ENCODE results near the gene HOXB9.

HOXB9 gene

DNA sequence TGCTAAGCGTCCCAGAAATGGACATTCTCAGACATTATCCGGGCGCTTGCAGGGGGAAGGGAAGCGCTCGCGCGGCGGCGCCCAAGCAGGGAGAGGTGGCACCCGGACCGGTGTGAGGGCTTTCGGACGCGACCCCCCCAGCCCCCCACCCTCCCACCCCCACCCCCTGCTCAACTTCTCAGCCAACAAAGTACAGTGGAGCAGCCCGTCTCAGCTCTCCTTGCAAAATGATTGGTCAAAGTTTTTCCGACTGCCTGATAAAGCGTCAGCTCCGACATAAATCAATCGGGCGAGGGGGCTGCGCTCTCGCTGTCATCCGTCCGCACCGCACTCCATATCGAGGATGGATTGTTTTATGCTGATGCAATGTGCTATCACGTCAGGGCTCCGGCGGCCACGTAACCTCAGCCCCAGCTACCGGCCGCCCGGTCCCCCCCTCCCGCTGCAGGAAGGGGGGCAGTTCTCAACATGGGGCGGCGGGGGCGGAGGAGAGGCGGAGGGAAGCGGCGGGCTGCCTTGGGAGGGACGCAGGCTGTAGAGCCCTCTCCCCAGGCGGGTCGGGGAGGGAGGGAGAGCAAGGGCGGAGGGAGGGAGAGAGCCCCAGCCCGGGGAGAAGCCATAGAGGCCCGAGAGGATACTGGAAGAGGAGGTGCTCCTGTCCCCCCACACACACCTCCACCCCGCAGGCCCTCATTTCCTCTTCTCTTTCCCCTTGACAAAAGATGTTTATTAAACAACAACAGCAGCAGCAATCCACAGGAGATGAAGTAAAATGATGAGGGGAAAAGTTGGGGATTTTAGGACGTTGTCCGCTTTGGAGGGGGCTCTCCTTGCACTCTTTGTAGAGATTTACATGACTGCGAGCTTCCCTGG is at the start of gene HOXB9:
TSS of gene HOXB9 (minus strand) at position 114 of the 873 bp plus-strand sequence. CDS start at position 25, 89 bp downstream.
- peak; percentile 43 for DNase-seq

DNA sequence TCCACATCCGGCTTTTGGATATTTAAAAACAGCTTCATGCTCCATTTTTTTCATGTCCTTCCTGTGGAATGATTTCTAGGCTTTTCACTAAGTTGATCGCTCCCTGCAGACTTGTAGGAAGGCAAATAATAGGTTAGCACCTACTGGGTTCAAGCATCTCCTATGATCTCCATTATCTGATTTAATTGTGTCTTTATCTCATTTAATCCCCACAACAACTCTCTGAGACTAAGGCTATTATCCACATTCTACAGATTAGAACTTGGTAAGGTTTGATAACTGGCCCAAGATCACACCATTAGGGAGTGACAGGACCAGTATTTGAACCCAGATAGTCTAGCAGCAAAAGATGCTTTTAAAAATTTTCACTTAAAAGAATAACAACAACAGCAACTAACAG is 46.2 kb upstream of the HOXB9 start:
- no peak for DNase-seq

DNA sequence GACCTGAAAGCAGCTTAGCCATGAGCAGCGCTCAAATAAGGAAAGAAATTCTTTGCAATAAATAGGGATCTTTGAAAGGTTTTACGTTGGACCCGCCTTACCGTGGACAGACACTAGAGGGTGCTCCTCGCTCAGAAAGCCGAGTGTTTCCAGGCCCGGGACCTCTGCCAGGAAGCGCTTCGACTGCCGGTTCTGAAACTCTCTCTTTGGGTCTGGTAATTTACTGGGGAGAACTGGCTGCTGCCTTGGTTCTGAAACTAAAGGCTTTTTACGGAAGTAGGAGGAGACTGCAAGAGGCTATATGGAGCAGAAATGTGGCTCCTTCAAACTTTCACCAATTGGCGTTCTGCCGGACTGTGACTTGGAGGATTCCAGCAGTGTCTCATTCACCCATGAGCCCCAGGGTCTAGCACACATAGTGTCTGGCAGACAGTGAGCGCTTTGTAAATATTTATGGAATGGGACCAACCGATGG is 45.6 kb upstream of the HOXB9 start:
- DNase-seq: peak; percentile 69

DNA sequence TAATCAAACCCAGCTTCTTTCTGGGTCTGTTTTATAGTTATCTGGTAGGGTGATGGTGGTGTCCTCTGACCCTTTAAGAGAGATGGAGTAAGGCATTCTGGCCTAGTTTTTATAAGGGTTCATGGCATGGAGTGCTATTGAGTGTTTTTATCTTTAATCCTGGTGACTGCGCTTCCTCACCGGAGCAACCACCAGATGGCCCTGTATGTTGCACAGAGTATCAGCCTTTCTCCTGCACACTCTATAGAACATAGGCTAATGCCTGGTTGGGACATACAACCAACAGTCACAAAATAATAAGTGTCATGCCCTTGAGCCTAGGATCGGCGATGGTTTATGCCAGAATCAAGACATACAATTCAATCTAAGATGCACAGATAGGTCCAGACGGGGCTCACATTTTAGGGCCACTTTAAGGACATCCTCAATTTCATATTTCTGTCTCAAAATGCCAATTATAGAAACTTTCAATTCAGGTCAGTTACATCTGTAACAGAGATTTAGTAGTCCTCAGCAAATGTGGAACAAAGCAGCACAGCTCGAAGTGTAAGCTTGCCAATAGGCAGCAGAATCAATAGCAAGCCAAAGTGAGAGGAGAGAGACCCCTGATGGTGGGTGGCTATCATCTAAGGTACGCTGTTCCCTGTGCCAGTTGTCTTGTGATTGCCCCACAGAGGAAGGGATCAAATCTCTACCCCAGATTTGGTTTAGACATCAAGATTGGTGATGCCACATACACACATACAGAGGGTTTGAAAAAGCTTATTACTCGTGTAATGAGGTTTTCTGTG is 37.2 kb upstream of the HOXB9 start:
- no peak for DNase-seq

DNA sequence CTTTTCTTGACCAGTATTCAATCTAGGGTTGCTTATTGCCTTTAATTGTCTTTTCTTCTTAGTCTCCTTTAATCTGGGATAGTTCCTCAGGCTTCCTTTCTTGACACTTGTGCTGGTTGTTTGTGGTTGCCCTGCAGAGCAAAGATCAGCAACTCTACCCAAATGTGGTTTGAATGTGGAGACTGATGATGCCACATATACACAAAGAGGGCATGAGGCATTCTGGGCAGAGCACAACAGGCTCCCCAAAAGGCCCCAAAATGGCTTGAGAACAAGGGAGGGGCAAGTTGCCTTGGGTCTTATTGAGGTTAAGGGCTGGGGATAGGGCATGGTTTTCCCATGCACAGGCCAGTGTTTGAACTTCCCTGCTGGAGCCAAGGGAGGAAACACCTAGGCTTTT is 29.8 kb upstream of the HOXB9 start:
- no peak for DNase-seq

DNA sequence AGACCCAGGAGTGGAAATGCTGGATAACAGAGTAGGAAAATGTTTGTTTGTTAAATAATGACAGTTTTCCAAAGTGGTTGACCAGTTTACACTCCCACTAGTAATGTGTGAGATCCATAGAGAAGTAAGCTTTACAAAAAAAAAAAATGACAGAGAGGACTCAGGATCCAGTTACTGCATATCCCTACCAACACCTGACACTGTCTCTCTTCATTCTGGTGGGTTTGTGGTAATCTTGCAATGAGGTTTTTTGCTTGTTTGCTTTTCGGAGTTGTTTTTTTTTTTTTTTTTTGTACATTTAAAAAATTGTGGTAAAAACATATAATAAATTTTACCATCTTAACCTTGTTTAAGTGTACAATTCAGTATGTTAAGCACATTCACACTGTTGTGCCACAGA is 23.6 kb upstream of the HOXB9 start:
- no peak for DNase-seq

DNA sequence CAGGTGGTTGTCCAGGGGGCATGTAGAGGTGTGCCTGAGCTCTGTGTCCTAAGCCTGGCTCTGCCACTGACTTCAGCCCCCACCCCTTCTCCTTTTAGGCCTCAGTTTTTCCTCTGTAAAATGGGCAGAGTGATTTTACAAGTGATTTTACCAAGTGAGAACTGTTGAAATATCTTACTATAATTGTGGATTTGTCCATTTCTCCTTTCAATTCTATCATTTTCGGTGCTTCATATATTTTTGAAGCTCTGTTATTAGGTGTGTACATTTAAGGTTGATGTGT is 21.7 kb upstream of the HOXB9 start:
- no peak for DNase-seq

DNA sequence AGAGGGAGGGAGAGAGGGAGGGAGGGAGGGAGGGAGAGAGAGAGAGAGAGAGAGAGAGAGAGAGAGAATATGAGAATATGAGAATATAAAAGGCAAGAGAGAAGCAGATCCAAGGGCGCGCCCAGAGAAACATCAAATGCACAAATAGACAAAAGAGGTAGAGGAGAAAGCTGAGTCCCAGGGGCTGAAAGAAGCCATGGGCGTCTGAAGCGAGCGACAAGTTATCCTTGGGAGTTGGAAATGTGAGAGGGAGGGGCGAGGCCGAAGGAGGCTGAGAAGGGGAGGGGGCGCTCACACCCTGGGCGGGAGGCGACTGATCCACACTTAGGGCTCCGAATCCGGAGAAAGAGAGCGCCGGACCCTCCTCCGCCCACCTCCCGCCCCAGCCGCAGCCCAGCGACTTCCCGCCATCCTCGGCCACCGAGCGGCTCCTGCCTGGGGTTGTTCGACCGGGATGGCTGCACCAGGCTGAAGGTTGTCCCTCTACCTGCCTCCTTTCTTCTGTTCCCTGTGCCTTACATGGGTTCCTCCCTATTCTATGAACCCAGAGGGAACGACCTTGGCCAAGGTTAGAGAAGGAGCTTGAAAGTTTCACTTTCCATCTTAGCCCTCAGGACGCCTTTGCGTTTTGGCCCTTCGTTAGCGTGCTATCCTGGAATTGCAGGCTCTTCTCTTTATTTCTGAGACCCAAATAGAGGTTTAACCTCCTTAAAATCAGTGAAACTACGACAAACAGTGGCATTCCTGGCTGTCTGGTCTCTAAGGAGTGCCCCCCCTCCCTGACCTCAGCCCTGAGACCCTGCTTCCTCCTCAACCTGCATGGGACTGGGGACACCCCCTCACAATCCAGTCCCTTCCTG is 21.2 kb upstream of the HOXB9 start:
- DNase-seq: no peak

DNA sequence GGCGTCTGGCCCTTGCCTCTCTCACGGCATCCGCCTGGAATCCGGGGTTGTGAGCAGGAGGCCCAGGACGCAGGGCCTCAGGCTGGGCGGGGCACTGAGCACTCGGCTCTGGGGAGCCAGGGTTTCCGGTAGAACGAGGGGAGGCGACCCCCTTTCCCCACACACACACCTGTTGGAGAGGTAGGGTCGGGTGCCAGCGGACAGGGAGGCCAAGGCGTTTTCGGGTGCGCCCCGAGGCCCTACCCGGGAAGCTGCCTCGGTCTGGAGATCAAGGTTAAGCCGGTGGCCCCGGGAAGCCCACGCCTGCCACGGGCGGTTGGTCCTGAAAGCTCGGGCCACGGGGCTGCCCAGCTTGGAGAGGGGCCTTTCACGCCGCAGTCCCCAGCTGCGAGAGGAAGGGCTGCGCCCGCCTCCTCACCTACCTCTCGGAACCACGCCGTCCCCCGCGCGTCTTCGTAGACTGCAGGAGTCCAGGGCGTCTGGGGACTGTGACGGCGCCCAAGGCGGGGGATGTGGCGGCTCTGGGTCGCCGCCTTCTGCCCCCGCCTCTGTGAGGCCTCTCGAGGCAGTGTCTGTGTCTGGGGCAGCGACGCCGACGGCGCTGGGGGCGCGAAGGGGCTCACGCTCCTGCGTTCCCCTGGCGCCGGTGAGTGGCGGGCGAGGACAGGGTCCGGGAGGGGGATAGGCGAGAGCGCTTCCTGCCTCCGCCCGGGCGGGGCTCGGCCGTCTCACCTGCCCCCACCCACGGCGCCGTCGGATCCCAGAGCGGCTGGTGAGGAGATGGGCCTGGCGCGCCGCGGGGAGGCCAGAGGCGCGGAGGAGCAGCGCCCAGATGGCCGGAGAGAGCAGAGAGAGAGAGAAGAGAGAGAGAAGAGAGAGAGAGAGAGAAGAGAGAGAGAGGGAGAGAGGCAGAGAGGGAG is 20.3 kb upstream of the HOXB9 start:
- DNase-seq: peak; percentile 44

DNA sequence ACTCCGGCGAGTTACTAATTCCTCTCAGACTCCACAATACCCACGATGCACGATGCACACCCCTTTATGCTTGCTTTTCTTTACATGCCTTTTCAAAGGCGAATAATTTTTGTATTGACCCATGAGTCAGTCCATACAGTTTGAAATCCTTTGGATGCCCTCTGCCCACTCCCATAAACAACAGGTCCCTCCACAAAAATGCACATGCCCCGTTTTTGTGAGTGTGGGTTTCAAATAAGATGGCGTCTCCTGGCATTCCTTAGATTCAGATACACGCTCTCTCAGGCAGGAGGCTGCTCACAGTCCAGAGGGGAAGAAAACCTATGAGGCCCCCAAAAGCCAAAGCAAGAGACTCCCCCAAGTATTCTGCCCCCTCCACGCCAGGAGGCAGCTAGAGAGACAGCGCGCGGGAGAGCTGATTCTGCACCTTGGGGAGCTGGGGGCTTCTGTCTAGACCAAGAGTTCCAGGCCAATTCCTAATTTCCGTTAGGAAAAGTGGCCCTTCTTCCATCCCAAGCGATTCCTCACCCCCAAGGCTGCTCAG is 19.6 kb upstream of the HOXB9 start:
- no peak for DNase-seq

DNA sequence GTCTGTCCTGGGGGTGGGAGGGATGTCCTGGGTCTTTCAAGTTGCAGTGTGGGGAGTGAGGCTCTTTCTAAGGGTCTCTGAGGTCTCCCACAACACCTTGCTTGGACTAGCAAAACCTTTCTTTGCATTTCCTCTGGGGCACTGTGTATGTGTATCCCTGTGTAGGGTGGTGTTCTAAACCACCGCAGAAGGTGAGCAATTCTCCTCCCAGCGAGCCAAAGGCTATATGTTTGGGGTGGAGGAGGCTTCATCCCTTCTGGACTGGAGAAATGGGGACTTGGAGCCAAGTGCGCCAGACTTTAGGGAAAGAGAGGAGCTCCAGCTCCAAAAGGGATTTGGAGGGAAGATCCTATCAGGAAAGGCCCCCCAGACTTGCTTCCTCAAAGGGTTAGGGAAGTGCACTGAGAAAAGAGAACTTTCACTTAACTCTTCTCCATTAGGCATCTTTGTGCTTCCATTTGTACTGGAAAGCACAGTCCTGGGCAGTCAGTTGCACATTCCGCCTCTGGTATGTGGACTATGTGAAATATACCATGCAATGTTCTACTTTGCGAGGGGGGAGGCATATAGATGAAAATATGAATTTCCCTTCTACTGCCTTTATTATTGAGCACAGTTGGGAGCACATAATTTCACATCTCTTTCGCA is 18.9 kb upstream of the HOXB9 start:
- no peak for DNase-seq

DNA sequence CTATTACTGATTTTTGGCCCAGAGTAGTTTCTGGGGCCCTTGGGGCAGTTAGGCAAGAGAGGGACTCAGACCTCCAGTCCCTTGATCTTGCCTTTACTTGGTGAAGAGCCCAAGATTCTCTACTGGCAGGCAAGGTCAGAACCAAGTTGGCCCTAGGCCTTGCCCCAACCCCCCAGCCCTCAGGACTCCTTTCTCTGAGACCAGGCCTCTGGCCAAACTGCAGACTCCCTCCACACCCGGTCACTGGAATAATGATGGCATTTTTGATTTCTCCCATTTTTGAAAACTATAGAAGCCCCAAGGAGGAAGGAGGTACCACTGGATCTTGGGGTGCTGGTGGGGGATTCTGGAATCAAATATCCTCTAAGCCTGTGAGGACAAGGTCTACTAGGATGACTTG is 18.0 kb upstream of the HOXB9 start:
- DNase-seq: no peak

DNA sequence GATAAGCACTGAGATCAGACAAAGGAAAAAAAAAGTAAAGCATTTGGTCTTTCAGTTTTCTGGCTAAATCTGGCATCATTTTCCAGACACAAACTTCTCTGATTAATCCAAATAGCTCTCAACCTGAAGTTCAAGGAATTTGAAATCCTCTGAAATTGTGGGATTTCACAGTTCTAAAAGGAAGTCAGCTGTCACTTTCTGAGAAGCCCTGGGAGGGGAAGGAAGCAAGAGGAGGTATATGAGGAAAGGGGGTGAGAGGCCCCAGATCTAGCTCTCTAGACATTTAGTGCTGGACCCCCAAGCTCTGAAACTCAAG is 17.5 kb upstream of the HOXB9 start:
- no peak for DNase-seq

DNA sequence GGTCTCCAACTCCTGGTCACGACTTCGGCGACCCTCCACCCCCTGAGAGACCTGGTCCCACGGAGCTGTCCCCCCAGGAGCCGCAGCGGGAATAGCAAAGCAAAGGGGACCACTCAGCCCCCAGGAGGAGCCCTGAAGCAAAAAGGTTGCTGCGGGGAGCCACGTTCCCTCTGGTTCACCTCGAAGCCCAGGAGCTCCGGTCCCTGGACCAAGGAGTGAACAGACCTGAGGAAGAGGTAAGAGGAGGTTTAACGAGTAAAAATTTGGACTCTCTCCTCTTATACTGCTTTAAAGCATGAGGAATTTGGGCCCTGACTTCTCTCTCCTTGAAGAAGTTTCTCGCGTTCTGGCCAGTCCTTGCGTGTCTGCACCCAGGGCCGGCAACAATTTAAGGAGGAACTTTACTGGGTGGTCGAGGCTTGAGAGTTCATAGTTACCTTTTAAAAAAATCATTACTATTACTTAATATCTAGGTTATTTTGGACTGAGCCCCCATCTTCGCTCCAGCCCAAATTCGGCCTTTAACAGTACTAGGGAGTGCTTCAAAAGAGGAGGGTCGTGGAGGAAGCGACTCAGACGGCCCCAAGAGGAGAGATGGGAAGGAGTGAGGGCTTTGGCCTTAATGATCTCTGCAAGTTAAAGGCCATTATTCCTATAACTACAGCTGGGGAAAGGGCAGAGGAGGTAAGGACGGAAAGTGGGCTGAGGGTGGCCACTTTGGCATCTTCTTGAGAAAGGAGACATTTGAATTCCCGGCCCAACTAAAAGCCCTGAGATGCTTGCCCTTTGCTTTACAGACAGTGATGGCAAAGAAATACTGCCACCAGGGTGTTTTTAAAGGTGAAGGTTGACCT is 16.9 kb upstream of the HOXB9 start:
- no peak for DNase-seq

DNA sequence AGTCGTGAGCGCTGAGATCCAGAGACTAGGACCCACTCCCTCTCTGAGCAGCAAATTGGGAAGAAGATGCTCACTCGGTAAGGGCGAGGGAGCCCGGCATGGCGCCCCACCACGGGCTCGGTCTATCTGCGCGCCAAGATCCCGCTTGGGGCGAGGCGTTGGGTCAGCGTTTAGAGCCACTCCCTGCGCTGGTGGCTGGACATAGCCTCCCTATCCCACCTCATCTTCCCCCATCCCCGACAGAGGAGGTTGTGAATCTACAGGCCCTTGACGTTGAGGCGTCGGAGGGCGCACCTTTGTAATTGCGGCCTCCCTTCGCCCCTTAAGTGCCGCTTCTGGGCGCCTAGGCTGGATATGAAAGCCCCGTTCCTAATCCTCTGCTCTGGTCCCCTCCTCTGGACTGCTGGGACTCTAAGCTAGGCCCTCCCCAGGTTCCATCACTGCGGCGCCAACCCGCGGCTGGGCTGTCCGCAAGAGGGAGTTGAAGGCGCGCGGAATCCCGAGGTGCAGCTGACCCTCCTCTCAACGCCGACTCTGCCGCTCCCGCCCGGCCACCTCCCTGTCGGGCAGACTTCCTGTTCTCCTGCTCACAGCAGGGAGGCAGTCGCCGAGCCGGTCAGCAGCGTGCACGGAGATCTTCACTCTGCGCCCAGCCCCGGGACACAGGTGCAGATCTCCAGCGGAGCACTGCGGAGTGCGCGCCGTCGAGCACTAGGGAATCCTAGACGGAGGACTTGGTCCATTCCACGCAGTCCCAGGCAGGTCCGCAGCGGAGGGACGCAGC is 16.1 kb upstream of the HOXB9 start:
- DNase-seq: no peak

DNA sequence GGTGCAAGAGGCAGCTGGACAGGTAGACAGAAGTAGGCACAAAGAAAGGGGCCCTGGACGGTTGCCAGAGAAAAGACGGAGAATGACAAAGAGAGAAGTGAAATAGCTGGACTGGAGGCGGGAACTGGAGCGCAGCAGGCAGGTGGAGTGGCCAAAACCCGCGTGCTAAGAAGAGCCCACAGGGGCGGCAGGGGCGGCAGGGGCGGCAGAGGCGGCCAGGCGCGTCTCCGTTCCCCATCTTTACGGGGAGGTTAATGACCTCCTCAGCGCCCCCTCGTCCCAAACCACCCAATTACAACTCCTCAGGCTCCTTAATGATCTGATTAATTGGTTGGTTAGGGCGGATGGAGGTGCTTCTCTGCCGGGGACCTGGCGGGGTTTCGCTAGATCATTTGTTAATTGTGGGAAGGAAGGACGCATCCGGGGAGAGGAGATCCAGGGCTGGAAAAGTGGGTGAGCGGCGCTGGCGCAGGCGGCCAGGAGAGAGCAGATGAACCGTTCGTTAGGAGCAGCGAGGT is 15.4 kb upstream of the HOXB9 start:
- no peak for DNase-seq

DNA sequence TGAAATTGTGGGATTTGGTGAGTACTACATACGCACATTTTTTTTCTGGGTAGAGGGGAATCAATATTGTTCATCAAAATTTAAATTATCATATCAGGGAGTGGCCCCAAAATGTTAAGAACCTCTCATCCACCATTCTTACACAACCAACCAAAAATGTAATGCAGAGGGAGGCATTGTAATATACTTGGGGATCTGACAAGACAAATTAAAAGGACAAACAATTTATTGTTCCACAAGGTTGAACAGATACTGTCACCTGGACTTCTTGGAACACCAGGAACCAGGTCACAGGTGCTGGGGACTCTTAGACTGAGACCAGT is 14.7 kb upstream of the HOXB9 start:
- no peak for DNase-seq

DNA sequence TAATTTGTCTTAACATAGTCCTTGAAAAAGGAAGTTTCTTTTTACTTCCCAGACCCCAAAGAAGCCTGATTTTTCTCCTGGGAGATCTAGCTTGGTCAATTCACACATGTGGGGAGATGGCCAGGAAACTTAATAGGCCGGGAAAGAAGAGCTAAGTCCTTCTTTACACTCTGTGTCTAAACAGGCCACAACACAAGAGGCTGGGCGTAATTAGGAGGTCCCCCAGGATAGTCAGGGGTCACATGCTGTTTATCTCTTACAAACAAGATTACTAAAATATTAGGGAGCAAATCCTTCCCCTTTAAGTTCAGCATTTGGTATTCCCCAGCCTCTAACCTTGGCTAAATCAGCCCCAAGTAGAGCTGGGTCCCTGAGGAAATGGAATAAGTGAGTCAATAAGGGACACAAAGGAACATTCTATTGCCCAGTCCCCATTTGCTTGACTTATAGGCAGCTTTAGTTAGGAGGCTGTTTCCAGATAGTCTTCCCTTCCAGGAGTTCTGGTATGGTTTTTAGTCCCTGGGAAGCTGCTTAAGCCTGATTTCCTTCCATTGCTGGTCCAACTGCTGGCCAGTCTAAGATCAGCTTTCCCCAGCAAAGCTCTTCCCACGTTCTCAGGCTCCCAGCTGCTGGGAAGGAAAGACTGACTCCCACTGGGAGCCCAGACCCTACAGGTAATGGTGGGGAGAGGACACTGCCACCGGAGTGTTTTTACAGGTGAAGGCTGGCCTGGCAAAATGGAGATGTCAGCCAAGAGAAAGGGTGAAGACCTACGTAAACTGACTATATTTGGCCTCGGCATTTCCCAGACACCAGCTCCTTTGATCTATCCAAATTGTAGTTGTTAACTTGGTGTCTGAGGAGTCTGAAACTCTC is 14.1 kb upstream of the HOXB9 start:
- DNase-seq: no peak

DNA sequence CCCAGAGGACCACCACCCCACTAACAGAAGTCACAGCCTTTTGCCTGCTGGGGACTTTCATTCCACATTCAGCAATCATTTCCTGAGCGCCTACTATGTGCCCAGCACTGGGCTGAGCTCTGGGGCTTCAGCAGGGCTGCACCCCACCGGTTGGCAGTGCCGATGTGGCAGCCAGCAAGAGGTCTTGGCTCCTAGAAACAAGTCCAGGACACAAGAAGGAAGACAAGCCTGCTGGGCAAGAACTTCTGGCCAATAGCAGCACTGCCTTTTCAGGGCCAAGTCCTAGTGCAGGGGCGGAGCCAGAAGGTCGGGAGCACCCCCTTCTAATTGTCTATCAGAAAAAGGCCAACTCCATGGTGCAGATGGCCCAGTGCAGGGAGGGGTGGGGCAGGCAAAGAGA is 13.0 kb upstream of the HOXB9 start:
- no peak for DNase-seq
